HUES6 (cell line): ENCODE measurements around the gene NOS1AP.
A peak's percentile ranks its signal among the peaks of the same experiment; 100 is the strongest.
"Not testable (repeated sequence)": the region's sequence is repeated elsewhere in the genome, so short reads cannot be mapped to it uniquely, and the experiment has no call there.

Experiments used
- H3K27ac ChIP-seq: 2 replicates; pipeline ENCODE4 v1.7.0; 2013; ENCODE audit warnings: low read depth, mild to moderate bottlenecking, low read length, inconsistent platforms
- H3K27me3 ChIP-seq: 2 replicates; pipeline ENCODE4 v1.6.1; 2013; ENCODE audit warnings: low read length; ENCODE audit not compliant: control insufficient read depth, insufficient read depth
- H3K36me3 ChIP-seq: 2 replicates; pipeline ENCODE4 v1.6.1; 2013; ENCODE audit warnings: low read length; ENCODE audit not compliant: control insufficient read depth, insufficient read depth
- H3K4me1 ChIP-seq: 2 replicates; pipeline ENCODE4 v1.6.1; 2013; ENCODE audit warnings: low read length; ENCODE audit not compliant: control insufficient read depth, insufficient read depth
- H3K4me3 ChIP-seq: 2 replicates; pipeline ENCODE4 v1.5.1; 2013; ENCODE audit warnings: low read depth, low read length
- H3K9ac ChIP-seq: one replicate; pipeline ENCODE4 v1.6.1; 2013; ENCODE audit warnings: mild to moderate bottlenecking, low read length
- H3K9me3 ChIP-seq: 2 replicates; pipeline ENCODE4 v1.6.1; 2013; ENCODE audit warnings: low read depth, low read length; ENCODE audit not compliant: control insufficient read depth, insufficient read depth

The NOS1AP gene

GRCh38 chr1:162192763-162193162, 123.3 kb downstream of the NOS1AP start:
- no peak overlapping the region for H3K27ac ChIP-seq
- no peak overlapping the region for H3K4me3 ChIP-seq
- no peaks in the 10 kb centered on the region for H3K9me3 ChIP-seq
- no peaks in the 10 kb centered on the region for H3K27me3 ChIP-seq
- H3K4me1 ChIP-seq: peaks cover 54% of the 10 kb centered on the region
- no peaks in the 10 kb centered on the region for H3K36me3 ChIP-seq
- H3K9ac ChIP-seq: no peak overlapping the region

DNA sequence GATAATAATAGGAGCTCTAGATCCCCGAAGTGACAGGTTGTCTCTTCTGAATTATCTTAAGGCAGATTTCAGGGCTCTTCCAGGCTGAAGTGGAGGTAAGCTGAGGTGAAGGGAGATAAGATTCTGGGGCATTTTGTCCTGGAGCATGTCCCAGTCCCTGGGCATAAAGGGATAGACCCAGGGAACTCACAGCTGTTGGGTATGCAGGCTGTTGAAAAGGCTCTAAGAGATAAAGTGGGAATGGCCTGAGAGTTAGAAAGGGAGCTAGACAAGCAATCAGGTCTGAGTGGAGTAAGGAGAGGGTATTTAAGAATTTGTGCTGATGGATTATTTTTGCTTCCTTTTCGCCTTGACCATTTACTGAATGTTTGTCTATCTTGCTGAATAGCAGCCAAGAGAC, 123.7 kb downstream of the NOS1AP start:
- Histone ChIP-seq H3K4me1 (peaks cover 59% of the 10 kb centered on the region), H3K36me3 (no peaks in the 10 kb centered on the region), H3K9ac (no peak overlapping the region), H3K9me3 (no peaks in the 10 kb centered on the region), H3K27ac (no peak overlapping the region; the same call in 1 of the 2 replicates), H3K4me3 (no peak overlapping the region), H3K27me3 (no peaks in the 10 kb centered on the region)

- H3K27me3 ChIP-seq: no peaks in the 10 kb centered on the region
- H3K9ac ChIP-seq: no peak overlapping the region
- no peaks in the 10 kb centered on the region for H3K9me3 ChIP-seq
- H3K4me3 ChIP-seq: no peak overlapping the region
- H3K36me3 ChIP-seq: no peaks in the 10 kb centered on the region
- H3K27ac ChIP-seq: no peak overlapping the region; the same call in 1 of the 2 replicates
- H3K4me1 ChIP-seq: peaks cover 65% of the 10 kb centered on the region
Observed at GRCh38 chr1:162193815-162194214, 124.3 kb downstream of the NOS1AP start.

- Histone ChIP-seq H3K4me1 (peaks cover 66% of the 10 kb centered on the region), H3K27ac (no peak overlapping the region)
Observed at GRCh38 chr1:162195567-162195966, 126.1 kb downstream of the NOS1AP start.

DNA sequence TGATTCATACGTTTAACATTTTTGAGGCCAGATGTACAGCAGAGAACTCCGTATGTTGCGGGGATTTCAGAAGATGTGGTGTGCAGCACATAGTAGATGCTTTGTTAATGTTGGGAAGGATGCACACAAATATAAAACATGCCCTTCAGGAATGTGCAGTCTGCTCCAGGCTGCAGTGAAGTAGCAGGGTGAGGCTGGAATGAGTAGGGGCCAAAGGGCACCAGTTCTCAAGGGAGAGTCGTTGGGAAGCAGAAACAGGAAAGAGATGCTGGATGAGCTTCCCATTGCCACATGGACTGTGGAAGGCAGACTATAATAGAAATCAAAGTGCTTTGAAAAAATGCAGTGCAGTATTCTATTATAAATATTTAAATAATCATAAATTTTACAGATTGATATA, 126.9 kb downstream of the NOS1AP start:
- Histone ChIP-seq H3K4me1 (peaks cover 58% of the 10 kb centered on the region), H3K27me3 (no peaks in the 10 kb centered on the region), H3K9me3 (no peaks in the 10 kb centered on the region), H3K4me3 (no peak overlapping the region), H3K9ac (no peak overlapping the region), H3K27ac (no peak overlapping the region), H3K36me3 (no peaks in the 10 kb centered on the region)

More at GRCh38 chr1:162195567-162195966, 126.1 kb downstream of the NOS1AP start:
- no peaks in the 10 kb centered on the region for H3K36me3 ChIP-seq
- H3K9me3 ChIP-seq: no peaks in the 10 kb centered on the region
- no peak overlapping the region for H3K9ac ChIP-seq
- no peak overlapping the region for H3K4me3 ChIP-seq
- no peaks in the 10 kb centered on the region for H3K27me3 ChIP-seq

DNA sequence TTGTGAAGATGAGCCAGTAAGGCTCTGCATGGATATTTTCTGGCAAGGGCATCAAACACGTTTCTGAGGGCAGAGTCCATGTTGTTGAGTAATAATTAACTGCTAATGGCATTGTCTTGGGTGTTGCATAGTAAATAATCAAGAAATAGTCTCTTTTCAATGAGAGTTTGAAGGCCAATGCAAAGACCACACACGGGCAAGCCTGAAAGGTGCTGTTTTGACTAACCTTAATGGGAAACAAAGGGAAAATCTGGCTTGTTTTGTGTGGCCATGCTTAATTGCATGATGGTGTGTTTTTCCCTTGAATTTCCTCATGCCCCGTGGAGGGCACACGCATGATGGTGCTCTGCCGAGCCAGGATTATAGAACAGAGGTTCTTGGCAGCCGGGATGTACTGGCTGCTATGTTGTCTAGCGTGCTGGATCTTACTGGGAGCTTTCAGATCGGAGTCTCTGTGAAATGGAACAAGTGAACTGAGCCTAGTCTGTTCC, 127.6 kb downstream of the NOS1AP start:
- no peaks in the 10 kb centered on the region for H3K36me3 ChIP-seq
- H3K9ac ChIP-seq: no peak overlapping the region
- H3K27ac ChIP-seq: 0 out of 2 replicates have a peak overlapping the region, but pooled peaks have one; percentile 30
- H3K9me3 ChIP-seq: no peaks in the 10 kb centered on the region
- peaks cover 51% of the 10 kb centered on the region for H3K4me1 ChIP-seq
- no peak overlapping the region for H3K4me3 ChIP-seq
- no peaks in the 10 kb centered on the region for H3K27me3 ChIP-seq

GRCh38 chr1:162197615-162198421, 128.3 kb downstream of the NOS1AP start:
- H3K27me3 ChIP-seq: no peaks in the 10 kb centered on the region
- H3K4me1 ChIP-seq: peaks cover 46% of the 10 kb centered on the region
- H3K27ac ChIP-seq: peak overlapping the region; percentile 30; the same call in 1 of the 2 replicates
- H3K9ac ChIP-seq: peak overlapping the region; percentile 36
- H3K9me3 ChIP-seq: no peaks in the 10 kb centered on the region
- no peak overlapping the region for H3K4me3 ChIP-seq
- H3K36me3 ChIP-seq: no peaks in the 10 kb centered on the region

DNA sequence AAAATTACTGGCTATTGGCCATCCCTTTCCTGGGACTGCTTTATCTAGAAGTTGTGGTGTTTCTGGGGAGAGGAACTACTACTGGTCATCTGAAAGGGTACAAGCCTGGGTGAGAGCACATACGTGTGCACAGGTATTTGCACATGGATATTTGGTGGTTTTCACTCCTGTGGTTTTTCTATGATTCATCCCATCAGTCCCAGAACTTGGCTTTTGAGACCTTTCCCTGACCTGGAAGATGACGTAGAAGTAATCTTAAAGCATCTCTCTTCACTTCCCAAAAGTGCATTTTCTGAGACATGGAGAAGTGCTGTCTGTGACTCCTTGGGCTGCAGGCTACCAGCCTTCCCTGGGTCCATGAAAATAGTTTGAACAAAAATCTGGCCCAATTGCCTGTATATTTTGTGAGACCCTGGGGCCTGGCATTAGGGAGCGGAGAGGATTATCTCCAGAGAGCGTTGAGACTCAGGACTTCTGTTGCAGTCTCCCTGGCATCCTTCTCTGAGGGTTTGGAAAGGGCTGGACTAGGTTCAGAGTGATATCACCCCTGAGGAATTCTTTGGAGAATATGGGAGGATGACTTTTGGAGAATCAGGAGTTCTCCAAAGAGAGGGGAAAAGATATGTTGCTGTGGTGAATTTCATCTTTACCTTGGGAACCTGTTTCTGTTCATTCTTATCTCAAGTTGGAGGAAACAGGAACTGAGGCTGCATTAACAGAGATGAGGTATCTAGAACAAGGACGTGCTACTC, 130.8 kb downstream of the NOS1AP start:
- no peak overlapping the region for H3K4me3 ChIP-seq
- no peak overlapping the region for H3K27ac ChIP-seq
- no peaks in the 10 kb centered on the region for H3K9me3 ChIP-seq
- no peaks in the 10 kb centered on the region for H3K27me3 ChIP-seq
- peaks cover 32% of the 10 kb centered on the region for H3K4me1 ChIP-seq
- no peaks in the 10 kb centered on the region for H3K36me3 ChIP-seq
- H3K9ac ChIP-seq: no peak overlapping the region

- peaks cover 40% of the 10 kb centered on the region for H3K4me1 ChIP-seq
- not testable (repeated sequence) for H3K27me3 ChIP-seq
Observed at GRCh38 chr1:162201062-162201461, 131.6 kb downstream of the NOS1AP start.

GRCh38 chr1:162204129-162204822, 134.8 kb downstream of the NOS1AP start:
- no peaks in the 10 kb centered on the region for H3K36me3 ChIP-seq
- no peaks in the 10 kb centered on the region for H3K27me3 ChIP-seq
- peaks cover 29% of the 10 kb centered on the region for H3K4me1 ChIP-seq
- H3K9me3 ChIP-seq: no peaks in the 10 kb centered on the region
- no peak overlapping the region for H3K9ac ChIP-seq
- no peak overlapping the region for H3K27ac ChIP-seq
- no peak overlapping the region for H3K4me3 ChIP-seq

More at GRCh38 chr1:162201062-162201461, 131.6 kb downstream of the NOS1AP start:
- not testable (repeated sequence) for H3K9me3 ChIP-seq, H3K4me3 ChIP-seq, H3K36me3 ChIP-seq, H3K9ac ChIP-seq, H3K27ac ChIP-seq
